HG02763 (cell line): ENCODE results near the gene ZNF649.
"Not testable (repeated sequence)": the region's sequence is repeated elsewhere in the genome, so short reads cannot be mapped to it uniquely, and the experiment has no call there.

ENCODE experiments used
- ATAC-seq: cut with Tn5 transposase; IDR thresholded peaks from one replicate; pipeline ENCODE4 v1.9.1; 2021; ENCODE audit warnings: mild to moderate bottlenecking, moderate library complexity; ENCODE audit not compliant: unreplicated experiment

ZNF649 gene

GRCh38 chr19:51904331-51905165 lies at the start of gene ZNF649:
Gene ZNF649 (minus strand): TSS chr19:51905017. CDS start chr19:51900107, 4,910 bp downstream.
- ATAC-seq: no peak

- ATAC-seq: no peak
These were observed 44.2 kb upstream of the ZNF649 start for GRCh38 chr19:51948975-51949374.

DNA sequence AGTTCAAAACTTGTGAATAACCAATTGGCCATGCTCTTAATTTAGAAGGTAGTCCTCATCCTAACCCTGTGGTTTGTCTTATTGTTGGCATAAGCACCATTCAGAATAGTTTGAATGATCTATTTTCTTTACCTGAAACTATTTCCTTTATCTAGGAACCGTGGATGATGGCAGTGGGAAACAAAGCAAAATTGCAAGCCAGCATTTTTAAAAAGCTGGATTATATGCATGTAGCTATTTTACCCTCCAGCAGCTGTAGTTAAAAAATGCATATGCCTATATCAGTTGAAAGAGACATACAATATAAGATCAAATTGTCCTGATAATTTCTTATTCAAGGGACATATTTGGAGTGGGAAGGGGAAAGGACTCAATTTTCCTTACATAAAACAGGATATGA lies 41.8 kb upstream of the ZNF649 start:
- ATAC-seq: no peak

- no peak for ATAC-seq
These were observed 40.2 kb upstream of the ZNF649 start for GRCh38 chr19:51944798-51945552.

DNA sequence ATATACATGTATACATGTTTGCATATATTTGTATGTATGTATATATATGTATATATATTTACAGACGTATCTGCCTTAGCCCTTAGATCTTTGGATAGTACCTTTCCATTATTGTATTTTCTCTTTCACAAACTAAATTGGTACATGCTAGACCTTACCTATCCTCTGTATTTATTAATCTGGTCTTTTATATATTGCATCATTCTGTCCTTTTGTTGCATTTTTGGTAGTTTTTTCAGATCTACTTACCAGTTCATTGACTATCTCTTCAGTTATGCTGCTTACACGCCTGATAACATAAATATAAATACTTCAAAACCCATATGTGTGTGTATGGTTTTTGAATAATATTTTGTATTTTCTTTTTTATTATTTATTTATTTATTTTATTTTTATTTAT lies 34.1 kb upstream of the ZNF649 start:
- no peak for ATAC-seq

DNA sequence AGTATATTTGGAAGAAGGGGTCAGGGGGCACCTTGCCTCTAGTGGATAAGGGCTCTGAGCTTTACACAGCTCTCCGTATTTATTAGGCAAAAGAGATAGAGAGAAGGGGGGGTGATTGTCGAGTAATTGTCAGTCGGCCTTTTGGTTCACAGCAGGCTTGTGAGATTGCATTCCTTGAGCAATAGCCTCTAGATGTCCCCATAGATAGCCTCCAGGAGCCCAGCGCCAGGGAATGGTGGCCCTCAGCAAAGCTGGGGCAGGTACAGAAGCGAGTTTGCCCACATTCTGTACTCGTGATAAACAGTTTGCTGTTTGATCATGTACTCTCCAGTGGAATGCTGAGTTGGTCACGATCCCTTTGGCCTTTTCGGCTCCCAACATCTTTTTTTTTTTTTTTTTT lies 27.1 kb upstream of the ZNF649 start:
- no peak for ATAC-seq

DNA sequence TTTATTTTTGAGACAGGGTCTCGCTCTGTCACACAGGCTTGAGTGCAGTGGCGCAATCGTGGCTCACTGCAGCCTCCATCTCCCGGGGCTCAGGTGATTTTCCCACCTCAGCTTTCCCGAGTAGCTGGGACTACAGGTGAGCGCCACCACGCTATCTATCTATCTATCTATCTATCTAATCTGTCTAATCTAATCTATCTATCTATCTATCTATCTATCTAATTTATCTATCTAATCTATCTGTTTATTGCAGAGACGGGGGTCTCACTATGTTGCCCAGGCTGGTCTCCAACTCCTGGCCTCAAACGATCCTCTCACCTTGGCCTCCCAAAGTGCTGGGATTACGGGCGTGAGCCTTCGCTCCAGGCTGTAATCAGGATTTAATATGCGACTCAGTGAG lies 23.0 kb upstream of the ZNF649 start:
- ATAC-seq: no peak

- peak; percentile 66 for ATAC-seq
These were observed 22.2 kb upstream of the ZNF649 start, which contains the start of gene ZNF613 for GRCh38 chr19:51926784-51927741. Gene ZNF613 (plus strand): TSS chr19:51927472. CDS start chr19:51936221, 8,749 bp downstream.

DNA sequence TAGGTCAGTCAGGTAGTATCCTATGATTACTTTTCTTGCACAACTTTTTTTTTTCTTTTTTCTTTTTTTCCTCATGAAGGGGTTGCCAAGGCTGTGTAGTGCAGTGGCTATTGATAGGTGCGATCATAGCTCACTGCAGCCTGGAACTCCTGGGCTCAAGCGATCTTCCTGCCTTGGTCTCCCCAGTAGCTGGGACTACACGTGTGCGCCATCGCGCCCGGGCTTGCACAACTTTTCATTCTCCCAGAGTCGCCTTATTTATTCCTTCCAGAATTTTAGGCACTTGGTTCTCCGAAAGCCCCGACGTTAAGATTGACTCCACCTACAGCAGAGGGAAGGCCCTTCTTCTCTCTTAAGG lies 21.6 kb upstream of the ZNF649 start:
- ATAC-seq: no peak

DNA sequence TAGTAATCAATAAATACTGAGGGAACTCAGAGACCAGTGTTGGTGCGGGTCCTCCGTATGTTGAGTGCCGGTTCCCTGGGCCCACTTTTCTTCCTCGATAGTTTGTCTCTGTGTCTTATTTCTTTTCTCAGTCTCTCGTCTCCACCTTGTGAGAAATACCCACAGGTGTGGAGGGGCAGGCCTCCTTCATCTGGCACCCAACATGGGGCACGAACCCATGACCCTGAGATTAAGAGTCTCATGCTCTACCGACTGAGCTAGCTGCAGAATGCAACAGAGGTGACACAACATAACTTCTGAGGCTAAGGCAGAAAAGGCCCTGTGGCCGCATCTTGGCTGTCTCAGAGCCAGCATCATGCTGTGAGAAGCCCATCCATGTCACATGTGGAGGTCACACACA lies 17.1 kb upstream of the ZNF649 start:
- ATAC-seq: no peak

DNA sequence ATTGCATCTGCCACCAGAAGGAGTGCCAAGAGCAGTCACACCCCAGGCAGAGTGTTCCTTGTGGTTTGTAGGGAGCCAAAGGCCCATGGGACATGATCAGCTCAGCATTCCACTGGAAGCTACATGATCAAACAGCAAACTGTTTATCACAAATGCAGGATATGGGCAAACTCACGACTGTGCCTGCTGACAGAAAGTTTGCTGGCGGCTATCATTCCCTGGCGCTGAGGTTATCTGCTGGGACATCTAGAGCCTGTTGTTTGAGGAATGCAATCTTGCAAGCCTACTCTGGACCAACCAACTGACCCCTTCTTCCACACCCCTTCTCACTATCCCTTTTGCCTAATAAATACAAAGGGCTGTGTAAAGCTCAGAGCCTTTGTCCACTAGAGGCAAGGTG lies 14.8 kb upstream of the ZNF649 start:
- ATAC-seq: no peak

DNA sequence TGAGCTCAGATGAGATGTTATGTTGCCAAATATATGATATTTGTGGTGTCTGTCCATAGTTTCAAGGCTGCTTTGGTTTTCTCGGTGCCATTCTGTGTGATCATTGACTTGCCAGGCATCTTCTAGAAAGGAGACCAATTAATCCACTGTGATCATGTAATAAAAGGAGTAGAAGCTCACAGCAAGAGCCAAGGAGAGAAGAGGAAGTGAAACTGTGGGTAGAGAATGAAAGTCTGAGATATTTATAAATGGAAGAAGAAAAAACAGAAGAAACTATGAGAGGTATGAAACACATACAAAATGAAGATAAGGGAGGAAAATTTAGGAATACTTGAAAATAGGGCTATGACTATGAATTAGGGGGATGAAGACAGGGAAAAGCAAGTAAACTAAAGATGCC lies 11.3 kb upstream of the ZNF649 start:
- no peak for ATAC-seq

DNA sequence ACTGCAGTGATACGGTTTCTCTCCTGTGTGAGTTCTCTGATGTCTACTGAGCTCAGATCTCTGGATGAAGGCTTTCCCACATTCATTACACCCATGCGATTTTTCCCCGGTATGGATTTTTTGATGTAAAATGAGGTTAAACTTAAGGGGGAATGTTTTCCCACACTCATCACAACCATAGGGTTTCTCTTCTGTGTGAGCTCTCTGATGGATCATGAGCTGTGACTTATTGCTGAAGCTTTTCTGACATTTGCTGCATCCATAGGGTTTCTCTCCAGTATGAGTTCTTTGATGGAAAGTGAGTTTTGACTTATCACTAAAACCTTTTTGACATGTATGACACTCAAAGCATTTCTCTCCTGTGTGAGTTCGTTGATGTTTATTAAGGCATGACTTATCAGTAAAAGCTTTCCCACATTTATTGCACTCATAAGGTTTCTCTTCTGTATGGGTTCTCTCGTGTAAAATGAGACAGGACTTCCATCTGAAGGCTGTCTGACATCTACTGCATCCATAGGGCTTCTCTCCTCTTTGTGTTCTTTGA lies 10.6 kb upstream of the ZNF649 start:
- no peak for ATAC-seq

GRCh38 chr19:51907981-51908380 lies 3.2 kb upstream of the ZNF649 start:
- not testable (repeated sequence) for ATAC-seq

DNA sequence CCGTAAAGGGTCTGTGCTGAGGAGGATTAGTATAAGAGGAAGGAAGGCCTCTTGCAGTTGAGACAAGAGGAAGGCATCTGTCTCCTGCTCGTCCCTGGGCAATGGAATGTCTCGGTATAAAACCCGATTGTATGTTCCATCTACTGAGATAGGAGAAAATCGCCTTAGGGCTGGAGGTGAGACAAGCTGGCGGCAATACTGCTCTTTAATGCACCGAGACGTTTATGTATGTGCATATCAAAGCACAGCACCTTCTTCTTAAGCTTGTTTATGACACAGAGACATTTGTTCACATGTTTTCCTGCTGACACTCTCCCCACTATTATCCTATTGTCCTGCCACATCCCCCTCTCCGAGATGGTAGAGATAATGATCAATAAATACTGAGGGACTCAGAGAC lies 1.3 kb upstream of the ZNF649 start:
- ATAC-seq: not testable (repeated sequence)

- not testable (repeated sequence) for ATAC-seq
These were observed 822 bp upstream of the ZNF649 start for GRCh38 chr19:51905639-51906038.

DNA sequence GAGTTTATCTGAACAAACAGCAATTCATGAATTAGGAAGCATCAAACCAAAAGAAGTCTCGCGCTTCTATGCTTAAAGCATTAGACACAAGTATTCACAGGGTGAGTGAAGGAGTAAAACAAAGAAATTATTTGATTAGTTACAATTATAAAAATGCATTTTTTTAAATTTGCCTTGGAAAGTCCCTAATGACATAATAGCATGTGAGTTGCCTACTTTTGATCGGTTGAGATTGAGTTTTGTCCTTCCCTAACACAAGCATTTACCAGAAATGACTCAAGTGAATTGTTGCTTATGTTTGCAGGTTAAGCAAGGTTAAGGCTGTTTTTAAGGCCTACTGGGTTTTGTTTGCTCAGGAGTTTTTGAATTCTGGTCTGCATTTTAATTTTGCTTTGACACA lies 389 bp upstream of the ZNF649 start:
- ATAC-seq: no peak

- ATAC-seq: no peak
These were observed 1.6 kb downstream of the ZNF649 start for GRCh38 chr19:51903192-51903591.

- no peak for ATAC-seq
These were observed 3.0 kb downstream of the ZNF649 start for GRCh38 chr19:51901860-51902259.

- no peak for ATAC-seq
These were observed 13.5 kb downstream of the ZNF649 start for GRCh38 chr19:51891193-51891747.
